ENCODE measurements around the gene FSD1L. TPM values are rescaled to one million over a fixed set of nuclear protein-coding genes. Genes with fewer than 3 reads are reported as not detected.

FSD1L gene
- total and polyA plus RNA-seq, 2 of the 13 experiments (the other 11 are each of a cell fraction or from before 2014, with no cell fraction given): 4.1 to 5.1 TPM

GRCh38 chr9:105511446-105511845 is 63.6 kb downstream of the FSD1L start:
- no peaks in the 10 kb centered on the region for H3K9me3 ChIP-seq (ENCODE audit: low read length)
- no peaks in the 10 kb centered on the region for H4K20me1 ChIP-seq (ENCODE audit: insufficient read depth, low read length)
- H3K36me3 ChIP-seq (replicated peaks in 1 of 2; ENCODE audit: control insufficient read depth in 1 of 2, insufficient read depth in 2 of 2, low read length in 2 of 2): peaks cover 4 to 28% of the 10 kb centered on the region in 2 experiments
- no peak for FAIRE-seq
- no TSS peak for BruUV-seq (replicated peaks)
- no peak overlapping the region for H3K27ac ChIP-seq (ENCODE audit: extremely low read length, insufficient read depth, low read length)
- intact Hi-C loops (cut with micrococcal nuclease; ENCODE audit: unreplicated experiment) (no loop called here), in situ Hi-C loops (cut with HindIII; ENCODE audit: extremely low pct_ligation_motif_present, low pct_unique_long_range_greater_than_20kb) (no loop called here)
- POLR2A ChIA-PET: no interaction called here
- H3K79me2 ChIP-seq (ENCODE audit: insufficient read depth, low read length): no peaks in the 10 kb centered on the region
- H3K27me3 ChIP-seq (ENCODE audit: control insufficient read depth in 1 of 2, insufficient read depth in 2 of 2, low read length in 2 of 2): no peaks in the 10 kb centered on the region
- no peak for ATAC-seq
- no peak for DNase-seq (ENCODE audit: low spot score)
- H3K4me1 ChIP-seq (ENCODE audit: insufficient read depth, low read length): peaks cover 11% of the 10 kb centered on the region
- H3K4me3 ChIP-seq (replicated peaks in 1 of 3; ENCODE audit: insufficient read depth in 1 of 3, low read depth in 2 of 3, low read length in 3 of 3): no peak overlapping the region
- no peak overlapping the region for H3K4me2 ChIP-seq (ENCODE audit: low read depth, low read length)
- TF ChIP-seq ZNF431 (CRISPR knock-in tag; IDR thresholded peaks at IDR 0.05; ENCODE audit: borderline replicate concordance, low read depth) (no peak), ZNF629 (CRISPR knock-in tag; conservative IDR thresholded peaks at IDR 0.05) (no peak), SIN3B (IDR thresholded peaks at IDR 0.05; ENCODE audit: low read length) (no peak), ZBTB2 (CRISPR knock-in tag; IDR thresholded peaks at IDR 0.05; ENCODE audit: low read depth) (no peak), NR2F6 (IDR thresholded peaks at IDR 0.05) (no peak), NR2F6 (CRISPR knock-in tag; IDR thresholded peaks at IDR 0.05) (no peak), ZNF75D (CRISPR knock-in tag; IDR thresholded peaks at IDR 0.05; ENCODE audit: borderline replicate concordance) (no peak)
- H2AFZ ChIP-seq (ENCODE audit: low read length): no peak overlapping the region
- CTCF ChIA-PET (ENCODE audit: low intra/inter-chr PET ratio, low total read pairs): no interaction called here
- no peak overlapping the region for H3K9ac ChIP-seq (ENCODE audit: insufficient read depth, low read depth, low read length)

GRCh38 chr9:105515811-105516413 is 68.1 kb downstream of the FSD1L start:
- Histone ChIP-seq H3K79me2 (ENCODE audit: insufficient read depth, low read length) (no peaks in the 10 kb centered on the region), H4K20me1 (ENCODE audit: insufficient read depth, low read length) (no peaks in the 10 kb centered on the region), H3K4me2 (ENCODE audit: low read depth, low read length) (no peak overlapping the region), H3K27me3 (ENCODE audit: control insufficient read depth in 1 of 2, insufficient read depth in 2 of 2, low read length in 2 of 2) (no peaks in the 10 kb centered on the region), H2AFZ (ENCODE audit: low read length) (no peak overlapping the region), H3K9me3 (ENCODE audit: low read length) (no peaks in the 10 kb centered on the region), H3K4me1 (ENCODE audit: insufficient read depth, low read length) (no peaks in the 10 kb centered on the region), H3K4me3 (replicated peaks in 1 of 3; ENCODE audit: insufficient read depth in 1 of 3, low read depth in 2 of 3, low read length in 3 of 3) (no peak overlapping the region), H3K9ac (ENCODE audit: insufficient read depth, low read depth, low read length) (no peak overlapping the region), H3K27ac (ENCODE audit: extremely low read length, insufficient read depth, low read length) (no peak overlapping the region), H3K36me3 (replicated peaks in 1 of 2; ENCODE audit: control insufficient read depth in 1 of 2, insufficient read depth in 2 of 2, low read length in 2 of 2) (peaks cover 4 to 28% of the 10 kb centered on the region in 2 experiments)
- TF ChIP-seq ZNF281 (CRISPR knock-in tag; IDR thresholded peaks at IDR 0.05; ENCODE audit: borderline replicate concordance) (peak; percentile 28), MNT (IDR thresholded peaks at IDR 0.05) (no peak)
- TF ChIP-seq, protein P1, sequence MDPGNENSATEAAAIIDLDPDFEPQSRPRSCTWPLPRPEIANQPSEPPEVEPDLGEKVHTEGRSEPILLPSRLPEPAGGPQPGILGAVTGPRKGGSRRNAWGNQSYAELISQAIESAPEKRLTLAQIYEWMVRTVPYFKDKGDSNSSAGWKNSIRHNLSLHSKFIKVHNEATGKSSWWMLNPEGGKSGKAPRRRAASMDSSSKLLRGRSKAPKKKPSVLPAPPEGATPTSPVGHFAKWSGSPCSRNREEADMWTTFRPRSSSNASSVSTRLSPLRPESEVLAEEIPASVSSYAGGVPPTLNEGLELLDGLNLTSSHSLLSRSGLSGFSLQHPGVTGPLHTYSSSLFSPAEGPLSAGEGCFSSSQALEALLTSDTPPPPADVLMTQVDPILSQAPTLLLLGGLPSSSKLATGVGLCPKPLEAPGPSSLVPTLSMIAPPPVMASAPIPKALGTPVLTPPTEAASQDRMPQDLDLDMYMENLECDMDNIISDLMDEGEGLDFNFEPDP (CRISPR knock-in tag; conservative IDR thresholded peaks at IDR 0.05): no peak
- in situ Hi-C loops (cut with HindIII; ENCODE audit: extremely low pct_ligation_motif_present, low pct_unique_long_range_greater_than_20kb): no loop called here
- 97% methylated on average over 5 of the region's 11 CpGs for WGBS (ENCODE audit: low lambda C conversion rate)
- ChIA-PET POLR2A (no interaction called here), CTCF (ENCODE audit: low intra/inter-chr PET ratio, low total read pairs) (no interaction called here)
- intact Hi-C loops (cut with micrococcal nuclease; ENCODE audit: unreplicated experiment): no loop called here
- no peak for DNase-seq (ENCODE audit: low spot score)
- ATAC-seq: no peak
- FAIRE-seq: no peak
- no TSS peak for BruUV-seq (replicated peaks)

Measured in HepG2 (cell line).